Activated B cell treated with CpG ODN at 0.5 μM for 24 hours (primary cell): ENCODE results near the gene HS1BP3. TPM values are rescaled to one million over a fixed set of nuclear protein-coding genes. Genes with fewer than 3 reads are reported as not detected.

Experiments
- ATAC-seq: fragments of 200-7000 bp; cut with Tn5 transposase; one replicate; pipeline ENCODE4 v1.10.0; 2021; ENCODE audit warnings: low read depth, mild to moderate bottlenecking, moderate library complexity
- CTCF ChIA-PET: fragments of 350-600 bp; sonication (Branson Sonifier 250); formaldehyde crosslinking; loops from one replicate; lab custom pipeline; 2021; ENCODE audit warnings: antibody characterized with exemption; lab: Charles Lee
- POLR2A ChIA-PET: fragments of 350-600 bp; sonication (Branson Sonifier 250); formaldehyde crosslinking; loops from one replicate; lab custom pipeline; 2021; ENCODE audit warnings: antibody characterized with exemption; lab: Charles Lee
- DNase-seq: peaks from one replicate; pipeline ENCODE4 v3.0.0; 2022
- H3K27ac Mint-ChIP-seq: one replicate; pipeline ENCODE4 v1.8.0; 2020; ENCODE audit warnings: mixed read lengths
- H3K27me3 Mint-ChIP-seq: one replicate; pipeline ENCODE4 v1.8.0; 2021; ENCODE audit warnings: mixed read lengths
- H3K36me3 Mint-ChIP-seq: one replicate; pipeline ENCODE4 v1.8.0; 2021; ENCODE audit warnings: low read depth, mixed read lengths
- H3K4me1 Mint-ChIP-seq: one replicate; pipeline ENCODE4 v1.8.0; 2021; ENCODE audit warnings: mixed read lengths
- H3K4me3 Mint-ChIP-seq: one replicate; pipeline ENCODE4 v1.8.0; 2020; ENCODE audit warnings: mild to moderate bottlenecking, mixed read lengths
- H3K9me3 Mint-ChIP-seq: one replicate; pipeline ENCODE4 v1.8.0; 2020; ENCODE audit warnings: mixed read lengths
- intact Hi-C: fragments of 100-400 bp; cut with micrococcal nuclease; formaldehyde crosslinking; loops from one replicate; pipeline ENCODE4 v1.15.1; 2024
- total RNA-seq: library from RNA; stranded (reverse); gene quantifications from 2 replicates; pipeline ENCODE4 v1.2.3, GENCODE V29; 2022
- TF ChIP-seq, protein P1 (sequence below): fragments of 200-600 bp; IDR thresholded peaks from one replicate; pipeline ENCODE4 v1.8.0; 2022; ENCODE audit warnings: antibody characterized with exemption, mild to moderate bottlenecking

Gene HS1BP3
- total RNA-seq, 1 donor from 2014 or later: 13.1 TPM

DNA sequence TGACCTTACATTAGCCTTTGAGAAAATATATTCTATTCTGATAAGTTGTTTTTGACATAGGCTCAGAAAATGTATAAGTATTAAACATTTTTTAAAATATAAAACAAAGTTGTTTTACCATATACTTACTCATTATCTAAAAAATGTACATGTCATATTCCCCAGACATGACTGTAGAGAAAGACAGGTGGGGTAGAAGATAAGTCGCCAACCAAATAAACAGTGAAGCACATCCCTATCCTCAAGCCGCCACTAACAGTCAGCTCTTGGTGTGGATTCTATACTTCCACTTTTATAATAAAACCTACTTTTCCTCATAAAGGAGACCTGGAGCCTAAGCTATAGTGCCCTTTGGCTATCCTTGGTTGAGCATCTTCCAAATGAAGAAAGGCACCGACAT lies 42.4 kb upstream of the HS1BP3 start:
- TF ChIP-seq, protein P1, sequence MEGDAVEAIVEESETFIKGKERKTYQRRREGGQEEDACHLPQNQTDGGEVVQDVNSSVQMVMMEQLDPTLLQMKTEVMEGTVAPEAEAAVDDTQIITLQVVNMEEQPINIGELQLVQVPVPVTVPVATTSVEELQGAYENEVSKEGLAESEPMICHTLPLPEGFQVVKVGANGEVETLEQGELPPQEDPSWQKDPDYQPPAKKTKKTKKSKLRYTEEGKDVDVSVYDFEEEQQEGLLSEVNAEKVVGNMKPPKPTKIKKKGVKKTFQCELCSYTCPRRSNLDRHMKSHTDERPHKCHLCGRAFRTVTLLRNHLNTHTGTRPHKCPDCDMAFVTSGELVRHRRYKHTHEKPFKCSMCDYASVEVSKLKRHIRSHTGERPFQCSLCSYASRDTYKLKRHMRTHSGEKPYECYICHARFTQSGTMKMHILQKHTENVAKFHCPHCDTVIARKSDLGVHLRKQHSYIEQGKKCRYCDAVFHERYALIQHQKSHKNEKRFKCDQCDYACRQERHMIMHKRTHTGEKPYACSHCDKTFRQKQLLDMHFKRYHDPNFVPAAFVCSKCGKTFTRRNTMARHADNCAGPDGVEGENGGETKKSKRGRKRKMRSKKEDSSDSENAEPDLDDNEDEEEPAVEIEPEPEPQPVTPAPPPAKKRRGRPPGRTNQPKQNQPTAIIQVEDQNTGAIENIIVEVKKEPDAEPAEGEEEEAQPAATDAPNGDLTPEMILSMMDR: no peak
- intact Hi-C loops: no loop called here
- H3K4me1 Mint-ChIP-seq: peaks cover 18% of the 10 kb centered on the region
- ChIA-PET CTCF (interaction anchor here (1.1 kb wide), 1 partner anchor 18 kb away, joined by 4 read pairs; no protein-coding TSS in a partner anchor), POLR2A (no interaction called here)
- H3K4me3 Mint-ChIP-seq: no peak overlapping the region
- H3K9me3 Mint-ChIP-seq: no peaks in the 10 kb centered on the region
- H3K36me3 Mint-ChIP-seq: peaks cover 33% of the 10 kb centered on the region
- DNase-seq (no peak), ATAC-seq (no peak)
- no peaks in the 10 kb centered on the region for H3K27me3 Mint-ChIP-seq
- no peak overlapping the region for H3K27ac Mint-ChIP-seq

DNA sequence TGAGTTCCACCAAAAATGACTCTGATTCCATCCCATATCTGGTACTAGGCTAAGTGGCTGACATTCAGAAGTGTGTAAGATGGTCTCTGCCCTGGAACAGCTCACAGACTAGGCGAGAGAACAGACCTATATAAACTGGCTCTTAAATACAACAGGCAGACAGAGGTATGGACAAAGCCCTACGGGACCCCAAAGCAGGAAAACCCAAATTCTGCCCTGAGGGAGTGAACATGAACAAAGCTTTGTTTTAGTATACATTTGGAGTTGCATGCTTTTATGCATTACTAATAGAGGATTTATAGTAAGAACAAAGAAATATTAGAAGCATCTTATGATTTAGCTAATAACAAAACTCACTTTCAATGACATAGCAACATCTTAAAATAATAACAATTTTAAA lies 41.2 kb upstream of the HS1BP3 start:
- no peak overlapping the region for H3K4me3 Mint-ChIP-seq
- TF ChIP-seq, protein P1: no peak
- CTCF ChIA-PET: interaction anchor here (1.0 to 1.1 kb wide), 2 partner anchors 14 to 15 kb away, joined by 3 read pairs; no protein-coding TSS in a partner anchor
- ATAC-seq (no peak), DNase-seq (no peak)
- peaks cover 18% of the 10 kb centered on the region for H3K4me1 Mint-ChIP-seq
- peaks cover 45% of the 10 kb centered on the region for H3K36me3 Mint-ChIP-seq
- no peaks in the 10 kb centered on the region for H3K9me3 Mint-ChIP-seq
- intact Hi-C loops: no loop called here
- POLR2A ChIA-PET: no interaction called here
- H3K27ac Mint-ChIP-seq: no peak overlapping the region
- H3K27me3 Mint-ChIP-seq: no peaks in the 10 kb centered on the region

DNA sequence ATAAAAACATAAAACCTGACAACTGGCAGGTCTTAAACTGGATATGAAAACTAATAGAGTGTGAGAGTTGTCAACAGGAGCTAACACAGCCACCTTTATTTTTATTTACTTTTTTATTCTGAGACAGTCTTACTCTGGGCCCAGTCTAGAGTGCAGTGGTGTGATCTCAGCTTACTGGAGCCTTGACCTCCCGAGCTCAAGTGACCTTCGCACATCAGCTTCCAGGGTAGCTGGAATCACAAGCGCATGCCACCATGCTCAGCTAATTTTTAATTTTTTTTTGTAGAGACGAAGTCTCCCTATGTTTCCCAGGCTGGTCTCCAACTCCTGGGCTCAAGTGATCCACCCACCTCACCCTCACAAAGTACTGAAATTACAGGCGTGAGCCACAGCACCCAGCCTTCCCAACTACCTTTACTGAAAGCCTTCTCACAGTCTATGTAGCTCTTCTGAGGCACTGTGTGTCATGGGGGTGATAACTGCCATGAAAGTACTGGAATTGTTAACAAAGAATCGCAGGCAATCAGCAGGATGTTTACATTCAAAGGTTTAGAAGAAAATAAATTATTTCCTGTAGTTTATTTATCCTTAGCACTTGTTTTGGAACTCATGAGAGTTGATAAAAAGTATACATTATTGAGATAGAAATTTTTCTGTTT lies 40.3 kb upstream of the HS1BP3 start:
- CTCF ChIA-PET: no interaction called here
- POLR2A ChIA-PET: no interaction called here
- Mint-ChIP-seq H3K27me3 (no peaks in the 10 kb centered on the region), H3K36me3 (peaks cover 51% of the 10 kb centered on the region), H3K4me3 (no peak overlapping the region), H3K4me1 (peaks cover 15% of the 10 kb centered on the region), H3K9me3 (no peaks in the 10 kb centered on the region), H3K27ac (no peak overlapping the region)
- DNase-seq (no peak), ATAC-seq (no peak)
- intact Hi-C loops: no loop called here
- TF ChIP-seq, protein P1: no peak

DNA sequence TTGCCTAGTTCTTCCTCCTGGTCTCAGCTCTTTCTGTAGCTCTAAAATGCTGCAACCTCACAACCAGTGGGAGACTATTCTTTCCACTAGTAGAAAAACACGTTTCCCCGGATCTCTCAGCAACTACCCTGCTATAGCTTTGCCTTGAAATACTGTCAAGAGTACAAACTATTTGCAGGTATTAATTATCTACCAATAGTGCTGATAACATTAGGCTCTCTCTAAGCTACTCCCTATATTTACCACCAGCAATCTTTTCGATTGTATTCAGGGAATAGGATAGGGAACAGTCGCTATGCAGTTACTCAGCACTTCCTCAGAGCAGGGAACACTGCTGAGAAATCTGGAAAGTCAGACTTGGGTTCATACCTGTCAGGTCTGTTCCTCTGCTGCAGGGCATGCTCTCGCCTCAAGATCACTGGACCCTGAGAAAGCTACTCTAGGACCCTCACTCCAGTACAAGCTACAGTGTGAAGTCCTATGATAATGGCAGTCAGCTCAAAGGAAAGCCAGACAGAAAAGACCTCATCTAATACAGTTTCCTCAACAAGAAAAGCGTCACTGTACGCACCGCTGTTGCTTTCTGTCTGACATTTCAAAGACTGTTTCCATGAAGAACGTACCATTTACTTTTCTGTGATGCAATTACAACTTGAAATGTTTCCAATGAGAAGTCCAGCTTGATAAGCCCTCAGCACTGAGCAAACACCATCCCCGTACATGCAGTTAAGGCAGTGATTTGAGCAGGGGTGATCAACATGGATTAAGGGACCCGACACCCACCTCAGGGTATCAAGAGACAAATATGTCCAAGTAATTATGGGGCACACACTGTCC lies 38.7 kb upstream of the HS1BP3 start:
- Mint-ChIP-seq H3K4me1 (peaks cover 4% of the 10 kb centered on the region), H3K27ac (no peak overlapping the region), H3K9me3 (no peaks in the 10 kb centered on the region), H3K27me3 (no peaks in the 10 kb centered on the region), H3K36me3 (peaks cover 64% of the 10 kb centered on the region), H3K4me3 (no peak overlapping the region)
- POLR2A ChIA-PET: interaction anchor here (1.0 kb wide), 1 partner anchor 14 kb away, joined by 3 read pairs; no protein-coding TSS in a partner anchor
- no peak for ATAC-seq
- DNase-seq: no peak
- TF ChIP-seq, protein P1: no peak
- intact Hi-C loops: no loop called here
- CTCF ChIA-PET: interaction anchor here (0.8 kb wide), 1 partner anchor 274 kb away, joined by 3 read pairs; no protein-coding TSS in a partner anchor

DNA sequence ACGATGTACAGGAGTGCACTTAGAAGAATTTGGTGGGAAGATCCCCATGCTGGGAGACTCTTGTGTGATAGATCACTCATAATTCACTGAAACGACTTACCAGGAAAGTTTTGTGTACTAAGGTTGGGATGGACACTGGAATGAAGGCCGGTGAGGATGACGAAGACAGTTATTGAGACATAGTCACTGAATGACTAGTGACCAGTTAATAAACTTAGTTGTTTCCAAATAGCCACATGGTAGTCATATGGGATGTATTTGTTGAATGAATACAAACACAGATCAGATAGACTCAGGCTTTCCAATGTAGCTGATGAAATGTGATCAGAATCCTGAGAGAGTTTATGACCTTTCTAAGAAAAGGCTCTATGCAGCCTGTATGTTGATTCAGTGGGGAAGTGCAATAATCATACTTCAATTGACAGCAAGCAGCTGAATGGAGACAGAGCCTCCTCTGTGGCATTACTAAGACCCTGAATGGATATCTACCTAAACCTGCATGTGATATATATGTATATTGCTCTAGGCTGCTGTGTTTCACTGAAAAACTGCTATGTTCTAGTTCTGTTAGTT lies 36.4 kb upstream of the HS1BP3 start:
- H3K4me3 Mint-ChIP-seq: no peak overlapping the region
- ChIA-PET POLR2A (no interaction called here), CTCF (interaction anchor here (0.7 kb wide), 1 partner anchor 26 kb away, joined by 3 read pairs; no protein-coding TSS in a partner anchor)
- H3K27me3 Mint-ChIP-seq: no peaks in the 10 kb centered on the region
- no peak for DNase-seq
- H3K36me3 Mint-ChIP-seq: peaks cover 76% of the 10 kb centered on the region
- no peak for ATAC-seq
- peaks cover 1% of the 10 kb centered on the region for H3K4me1 Mint-ChIP-seq
- TF ChIP-seq, protein P1: no peak
- no peaks in the 10 kb centered on the region for H3K9me3 Mint-ChIP-seq
- intact Hi-C loops: no loop called here
- no peak overlapping the region for H3K27ac Mint-ChIP-seq
